ENCODE results near the gene CLEC5A.

Gene CLEC5A

DNA sequence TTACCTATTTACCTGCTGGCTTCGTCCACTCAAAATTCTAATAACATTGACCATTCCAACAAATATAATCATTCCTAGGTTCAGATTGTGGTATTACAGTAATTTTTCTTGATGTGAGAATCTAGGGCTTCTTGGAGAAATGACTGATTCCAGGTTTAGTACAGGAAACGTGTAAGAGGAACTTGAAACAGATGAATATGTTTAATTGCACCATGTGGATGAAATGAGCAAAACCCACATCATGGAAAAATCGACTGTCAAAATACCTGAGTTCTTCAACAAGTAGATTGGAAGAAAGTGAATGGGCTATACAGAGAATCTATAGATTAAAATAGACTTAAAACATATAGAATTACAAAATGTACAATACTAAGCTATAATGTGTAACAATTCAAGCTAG, 55.4 kb downstream of the CLEC5A start:
- no peak for FAIRE-seq
- DNase-seq (ENCODE audit: insufficient read length), result no peak
- no peak for TF ChIP-seq POLR2A (IDR thresholded peaks at IDR 0.05; ENCODE audit: low read depth, low read length)
- no peak for TF ChIP-seq POLR2AphosphoS5 (IDR thresholded peaks at IDR 0.05; ENCODE audit: low read depth, low read length)
- TF ChIP-seq TAF1 (IDR thresholded peaks at IDR 0.05; ENCODE audit: borderline replicate concordance, low read depth, low read length), result no peak

DNA sequence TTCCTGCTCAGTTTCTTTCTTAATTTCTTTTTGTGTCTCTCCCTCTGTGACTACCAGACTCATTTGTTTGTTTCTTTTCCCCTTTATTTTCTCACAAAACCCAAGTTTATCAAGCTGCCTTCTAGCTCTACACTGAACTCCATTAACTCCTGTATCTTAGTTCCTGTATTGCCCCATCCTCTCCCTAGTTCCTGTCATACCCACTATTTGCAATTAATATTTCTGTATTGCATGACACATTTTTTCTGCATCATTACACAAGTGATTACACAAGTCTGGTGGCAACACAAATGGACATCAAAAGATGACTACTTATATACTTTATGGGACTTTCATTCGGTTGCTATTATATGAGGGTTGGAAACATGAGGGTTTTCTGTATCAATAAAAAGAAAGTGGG, 57.5 kb downstream of the CLEC5A start:
- TF ChIP-seq POLR2A (IDR thresholded peaks at IDR 0.05; ENCODE audit: low read depth, low read length), result no peak
- TF ChIP-seq POLR2AphosphoS5 (IDR thresholded peaks at IDR 0.05; ENCODE audit: low read depth, low read length), result no peak
- no peak for TF ChIP-seq TAF1 (IDR thresholded peaks at IDR 0.05; ENCODE audit: borderline replicate concordance, low read depth, low read length)
- no peak for FAIRE-seq
- DNase-seq (ENCODE audit: insufficient read length), result no peak

DNA sequence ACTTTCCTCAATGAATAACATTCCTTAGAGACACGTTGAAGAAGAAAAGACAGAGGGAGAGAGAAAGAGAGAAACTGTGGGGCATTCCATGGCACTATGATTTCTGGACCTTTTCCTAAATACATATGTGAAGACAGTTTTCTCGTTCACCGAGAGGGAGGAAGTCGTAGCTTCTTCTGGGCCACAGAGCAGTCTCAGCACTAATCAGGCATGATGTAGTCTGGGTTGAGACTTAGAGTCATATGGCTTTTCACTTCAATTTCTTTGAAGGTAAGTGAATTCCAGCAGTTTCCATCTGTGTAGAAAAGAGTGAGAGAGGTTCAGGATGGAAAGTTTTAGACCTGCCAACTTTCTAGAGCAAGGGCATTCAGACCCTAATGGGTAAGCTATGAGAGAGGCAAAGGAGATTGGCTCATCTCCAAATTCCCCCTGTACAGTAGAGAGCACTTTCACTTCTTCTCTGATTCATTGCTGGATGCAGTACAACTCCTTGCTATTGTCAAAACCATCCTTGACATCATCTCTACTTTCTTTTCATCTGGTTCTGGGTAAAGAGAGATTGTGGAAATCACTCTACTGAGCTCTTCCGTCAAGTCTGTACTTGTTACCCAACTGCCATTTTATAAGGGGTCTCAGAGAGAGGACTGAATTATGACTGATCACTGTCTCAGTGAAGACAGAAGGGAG, 62.1 kb downstream of the CLEC5A start:
- no peak for TF ChIP-seq TAF1 (IDR thresholded peaks at IDR 0.05; ENCODE audit: borderline replicate concordance, low read depth, low read length)
- TF ChIP-seq POLR2A (IDR thresholded peaks at IDR 0.05; ENCODE audit: low read depth, low read length), result no peak
- TF ChIP-seq POLR2AphosphoS5 (IDR thresholded peaks at IDR 0.05; ENCODE audit: low read depth, low read length), result no peak
- DNase-seq (ENCODE audit: insufficient read length) (no peak), FAIRE-seq (peak; percentile 14)

DNA sequence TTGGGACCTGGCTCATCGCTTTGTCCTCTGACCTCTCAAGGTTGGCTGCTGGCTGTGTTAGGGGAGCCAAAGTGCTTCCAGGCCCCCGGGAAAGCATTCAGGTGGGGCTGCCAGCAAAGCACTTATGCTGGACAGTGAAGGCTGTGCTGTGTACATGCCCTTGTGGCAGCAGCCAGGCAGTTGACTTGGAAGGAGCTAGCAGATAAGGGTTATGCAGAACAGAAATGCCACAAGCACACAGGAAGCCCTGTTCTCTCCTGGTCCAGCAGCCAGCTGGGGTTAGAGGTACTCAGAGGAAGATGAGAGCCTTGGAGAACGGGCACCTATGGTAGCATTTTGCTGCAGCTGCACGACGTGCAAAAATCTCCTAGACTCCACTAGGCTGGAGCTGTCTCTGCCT, 65.8 kb downstream of the CLEC5A start:
- no peak for TF ChIP-seq POLR2A (IDR thresholded peaks at IDR 0.05; ENCODE audit: low read depth, low read length)
- FAIRE-seq (no peak), DNase-seq (ENCODE audit: insufficient read length) (no peak)

DNA sequence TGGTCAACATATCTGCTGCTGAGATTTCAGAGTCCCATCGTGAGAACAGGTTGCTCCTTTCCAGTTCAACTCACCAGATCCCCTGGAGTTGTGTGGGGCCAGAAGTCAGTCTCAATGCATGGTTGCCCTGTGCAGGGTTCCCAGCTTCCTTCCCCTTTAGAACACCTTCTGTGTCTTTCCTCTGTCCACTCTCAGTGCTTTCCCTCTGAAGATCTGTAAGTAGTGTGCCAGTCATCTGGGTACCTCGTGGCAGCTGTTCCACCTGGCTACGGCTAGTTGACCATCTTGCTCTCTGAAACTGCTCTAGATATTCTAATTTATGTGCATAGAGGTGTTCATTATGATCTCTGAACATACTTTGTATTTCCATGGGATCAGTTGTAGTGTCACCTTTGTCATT, 69.4 kb downstream of the CLEC5A start:
- no peak for FAIRE-seq
- DNase-seq (ENCODE audit: insufficient read length), result no peak
- TF ChIP-seq POLR2AphosphoS5 (IDR thresholded peaks at IDR 0.05; ENCODE audit: low read depth, low read length), result no peak
- no peak for TF ChIP-seq POLR2A (IDR thresholded peaks at IDR 0.05; ENCODE audit: low read depth, low read length)
- TF ChIP-seq TAF1 (IDR thresholded peaks at IDR 0.05; ENCODE audit: borderline replicate concordance, low read depth, low read length), result no peak
